Mammary epithelial cell (primary cell): ENCODE data around the gene PDE6A.

Experiments used
- CTCF ChIP-seq, 2 donors: IDR thresholded peaks in 1 of 2; conservative IDR thresholded peaks in 1 of 2; 2 replicates each; pipeline ENCODE4 v1.5.1; 2011 to 2012; ENCODE audit warnings: inconsistent platforms in 2 of 2, low read length in 2 of 2, mild to moderate bottlenecking in 2 of 2, control low read depth in 1 of 2, low read depth in 1 of 2; ENCODE audit not compliant: insufficient read depth in 1 of 2; ENCODE audit errors: extremely low read depth in 1 of 2
- EZH2 ChIP-seq: IDR thresholded peaks from 2 replicates; pipeline ENCODE4 v1.6.1; 2012; ENCODE audit warnings: low read length, inconsistent platforms, borderline replicate concordance

GRCh38 chr5:149873896-149874295 lies 70.7 kb downstream of the PDE6A start:
- TF ChIP-seq EZH2, result no peak
- no peak for TF ChIP-seq CTCF (conservative IDR thresholded peaks at IDR 0.05 in 1 of 2, IDR thresholded peaks at IDR 0.05 in 1 of 2; ENCODE audit: extremely low read depth in 1 of 2, insufficient read depth in 1 of 2, low read depth in 1 of 2, low read length in 2 of 2)
